Uterus (tissue), 4 donors: ENCODE results near the gene ATP8A2. TPM values are rescaled to one million over a fixed set of nuclear protein-coding genes. Genes with fewer than 3 reads are reported as not detected.

ENCODE experiments used
- DNase-seq, 2 donors: peaks; one replicate each; pipeline ENCODE4 v3.0.0-alpha.2; 2019 to 2020
- H3K27ac ChIP-seq, 2 donors: fragments of 200-600 bp; sonication (generic); 1 replicate in 1 of 2; 2 replicates in 1 of 2; pipeline ENCODE4 v1.5.1; 2016 to 2018
- H3K27me3 ChIP-seq, 2 donors: fragments of 200-600 bp; sonication (generic); one replicate each; pipeline ENCODE4 v1.5.1; 2018 to 2019; ENCODE audit warnings: control low read depth in 1 of 2
- H3K36me3 ChIP-seq, 2 donors: fragments of 200-600 bp; sonication (generic); one replicate each; pipeline ENCODE4 v1.5.1; 2019; ENCODE audit warnings: control low read depth in 1 of 2
- H3K4me1 ChIP-seq, 2 donors: fragments of 200-600 bp; sonication (generic); one replicate each; pipeline ENCODE4 v1.5.1; 2018 to 2019; ENCODE audit warnings: control low read depth in 1 of 2
- H3K4me3 ChIP-seq, 2 donors: fragments of 200-600 bp; sonication (generic); 1 replicate in 1 of 2; 2 replicates in 1 of 2; pipeline ENCODE4 v1.5.1; 2018 to 2019; ENCODE audit warnings: mild to moderate bottlenecking in 1 of 2
- H3K9me3 ChIP-seq, 2 donors: fragments of 200-600 bp; sonication (generic); one replicate each; pipeline ENCODE4 v1.5.1; 2019; ENCODE audit warnings: control low read depth in 1 of 2
- POLR2A ChIP-seq, 2 donors: fragments of 450-650 bp; IDR thresholded peaks; one replicate each; pipeline ENCODE4 v1.6.1; 2016; ENCODE audit warnings: antibody characterized with exemption in 2 of 2, mild to moderate bottlenecking in 1 of 2, moderate library complexity in 1 of 2
- intact Hi-C: fragments of 100-400 bp; cut with DNase I; formaldehyde crosslinking; loops from one replicate; pipeline ENCODE4 v1.15.1; 2023; ENCODE audit warnings: low total_unique reads
- total RNA-seq, 4 donors: library from RNA; depleted of rRNA in 3 of 4; stranded (reverse); fragments of >200 nt in 3 of 4; gene quantifications; one replicate each; pipeline versions ENCODE4 v1.1.0 to v1.2.4, GENCODE V29; 2014 to 2023
- TF ChIP-seq, protein P1 (sequence below), 4 experiments: fragments of 200-600 bp in 2 of 4; fragments of 450-650 bp in 2 of 4; sonication (generic) in 2 of 4; IDR thresholded peaks; one replicate each; pipeline ENCODE4 v1.5.1; 2016 to 2019; ENCODE audit warnings: antibody characterized with exemption in 4 of 4, mild to moderate bottlenecking in 2 of 4, moderate library complexity in 1 of 4
- donor health status: DM: yes; HTN: yes; CAD: no.

The ATP8A2 gene
- total RNA-seq, 4 donors from 2014 or later, result 0.64 to 21.4 TPM; not detected in 2

DNA sequence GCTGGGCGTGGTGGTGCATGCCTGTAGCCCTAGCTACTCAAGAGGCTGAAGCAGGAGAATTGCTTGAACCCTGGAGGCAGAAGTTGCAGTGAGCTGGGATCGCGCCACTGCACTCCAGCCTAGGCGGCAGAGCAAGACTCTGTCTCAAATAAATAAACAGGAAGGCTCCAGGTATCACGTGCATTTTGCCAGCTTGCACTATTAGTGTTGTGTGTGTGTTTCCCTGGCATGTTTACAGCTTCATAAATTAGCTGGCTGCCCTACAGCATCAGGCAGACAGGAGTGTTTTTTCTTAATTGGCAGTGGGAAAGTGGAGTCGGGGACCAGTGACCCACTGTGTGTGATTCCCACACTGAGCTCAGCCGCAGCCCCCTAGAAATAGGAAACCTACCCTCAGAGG lies 647.5 kb downstream of the ATP8A2 start:
- Histone ChIP-seq H3K4me3 (no peak overlapping the region), H3K27ac (no peak overlapping the region), H3K27me3 (no peaks in the 10 kb centered on the region), H3K4me1 (no peaks in the 10 kb centered on the region), H3K9me3 (no peaks in the 10 kb centered on the region), H3K36me3 (no peaks in the 10 kb centered on the region)
- no peak for DNase-seq
- intact Hi-C loops, result no loop called here
- no peak for TF ChIP-seq POLR2A (IDR thresholded peaks at IDR 0.05)
- TF ChIP-seq, protein P1, sequence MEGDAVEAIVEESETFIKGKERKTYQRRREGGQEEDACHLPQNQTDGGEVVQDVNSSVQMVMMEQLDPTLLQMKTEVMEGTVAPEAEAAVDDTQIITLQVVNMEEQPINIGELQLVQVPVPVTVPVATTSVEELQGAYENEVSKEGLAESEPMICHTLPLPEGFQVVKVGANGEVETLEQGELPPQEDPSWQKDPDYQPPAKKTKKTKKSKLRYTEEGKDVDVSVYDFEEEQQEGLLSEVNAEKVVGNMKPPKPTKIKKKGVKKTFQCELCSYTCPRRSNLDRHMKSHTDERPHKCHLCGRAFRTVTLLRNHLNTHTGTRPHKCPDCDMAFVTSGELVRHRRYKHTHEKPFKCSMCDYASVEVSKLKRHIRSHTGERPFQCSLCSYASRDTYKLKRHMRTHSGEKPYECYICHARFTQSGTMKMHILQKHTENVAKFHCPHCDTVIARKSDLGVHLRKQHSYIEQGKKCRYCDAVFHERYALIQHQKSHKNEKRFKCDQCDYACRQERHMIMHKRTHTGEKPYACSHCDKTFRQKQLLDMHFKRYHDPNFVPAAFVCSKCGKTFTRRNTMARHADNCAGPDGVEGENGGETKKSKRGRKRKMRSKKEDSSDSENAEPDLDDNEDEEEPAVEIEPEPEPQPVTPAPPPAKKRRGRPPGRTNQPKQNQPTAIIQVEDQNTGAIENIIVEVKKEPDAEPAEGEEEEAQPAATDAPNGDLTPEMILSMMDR (IDR thresholded peaks at IDR 0.05), result no peak

DNA sequence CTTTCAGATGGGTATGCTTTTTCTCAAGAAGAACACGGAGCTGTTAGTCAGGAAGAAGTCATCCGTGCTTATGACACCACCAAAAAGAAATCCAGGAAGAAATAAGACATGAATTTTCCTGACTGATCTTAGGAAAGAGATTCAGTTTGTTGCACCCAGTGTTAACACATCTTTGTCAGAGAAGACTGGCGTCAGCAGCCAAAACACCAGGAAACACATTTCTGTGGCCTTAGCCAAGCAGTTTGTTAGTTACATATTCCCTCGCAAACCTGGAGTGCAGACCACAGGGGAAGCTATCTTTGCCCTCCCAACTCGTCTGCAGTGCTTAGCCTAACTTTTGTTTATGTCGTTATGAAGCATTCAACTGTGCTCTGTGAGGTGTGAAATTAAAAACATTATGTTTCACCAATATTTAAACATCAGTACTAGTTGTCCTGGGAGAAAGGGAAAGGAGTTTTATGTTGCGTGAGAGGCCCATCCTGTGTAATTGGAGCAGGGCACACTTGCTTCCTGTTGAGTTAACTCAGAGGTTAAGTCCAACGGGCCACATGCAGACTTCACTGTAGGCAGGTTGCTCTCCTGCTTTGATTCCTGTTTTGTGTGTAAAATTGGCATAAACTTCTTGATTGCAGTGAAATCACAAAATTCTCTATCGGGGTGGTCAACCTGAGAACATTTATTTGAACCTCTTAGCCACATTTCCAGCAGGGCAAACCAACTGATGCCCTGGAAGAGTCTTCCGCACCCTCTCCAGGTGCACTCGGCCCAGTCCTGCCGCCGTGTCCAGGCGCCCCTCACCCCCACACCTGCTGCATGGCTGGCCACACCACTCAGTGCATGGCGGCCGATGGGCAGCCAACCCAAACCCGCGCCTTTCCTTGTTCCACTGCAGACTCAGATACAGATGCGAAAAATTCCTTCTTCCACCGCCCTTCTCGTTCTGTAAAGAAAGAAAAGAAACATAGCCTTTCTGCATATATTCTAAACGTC lies 648.4 kb downstream of the ATP8A2 start:
- DNase-seq, result no peak
- TF ChIP-seq, protein P1 (IDR thresholded peaks at IDR 0.05), result no peak
- TF ChIP-seq POLR2A (IDR thresholded peaks at IDR 0.05), result no peak
- intact Hi-C loops, result no loop called here
- no peak overlapping the region for H3K4me3 ChIP-seq
- H3K9me3 ChIP-seq, result no peaks in the 10 kb centered on the region
- no peaks in the 10 kb centered on the region for H3K4me1 ChIP-seq
- H3K36me3 ChIP-seq, result no peaks in the 10 kb centered on the region
- H3K27ac ChIP-seq, result no peak overlapping the region
- H3K27me3 ChIP-seq, result no peaks in the 10 kb centered on the region

DNA sequence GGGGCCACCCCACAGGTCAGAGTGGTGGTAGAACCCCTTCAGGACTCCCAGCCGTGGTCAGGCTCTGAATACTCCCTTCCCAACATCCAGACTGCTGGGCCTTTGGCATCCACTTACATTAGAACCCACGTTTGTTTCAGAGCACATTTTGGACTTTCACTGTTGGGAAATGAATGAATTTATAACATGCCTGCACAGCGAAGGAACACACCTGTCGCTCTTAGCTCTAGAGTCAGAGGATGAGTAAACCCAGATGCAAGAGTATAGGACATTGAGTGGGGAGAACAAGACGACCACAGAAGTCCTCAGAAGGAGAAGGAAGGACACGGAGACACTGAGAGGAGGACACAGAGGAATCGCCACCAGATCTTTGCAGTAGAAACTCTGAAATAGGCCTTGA lies 649.1 kb downstream of the ATP8A2 start:
- no peak overlapping the region for H3K4me3 ChIP-seq
- intact Hi-C loops, result no loop called here
- no peak for TF ChIP-seq POLR2A (IDR thresholded peaks at IDR 0.05)
- TF ChIP-seq, protein P1 (IDR thresholded peaks at IDR 0.05), result no peak
- DNase-seq, result no peak
- no peaks in the 10 kb centered on the region for H3K27me3 ChIP-seq
- H3K9me3 ChIP-seq, result no peaks in the 10 kb centered on the region
- no peak overlapping the region for H3K27ac ChIP-seq
- H3K4me1 ChIP-seq, result no peaks in the 10 kb centered on the region
- H3K36me3 ChIP-seq, result no peaks in the 10 kb centered on the region

DNA sequence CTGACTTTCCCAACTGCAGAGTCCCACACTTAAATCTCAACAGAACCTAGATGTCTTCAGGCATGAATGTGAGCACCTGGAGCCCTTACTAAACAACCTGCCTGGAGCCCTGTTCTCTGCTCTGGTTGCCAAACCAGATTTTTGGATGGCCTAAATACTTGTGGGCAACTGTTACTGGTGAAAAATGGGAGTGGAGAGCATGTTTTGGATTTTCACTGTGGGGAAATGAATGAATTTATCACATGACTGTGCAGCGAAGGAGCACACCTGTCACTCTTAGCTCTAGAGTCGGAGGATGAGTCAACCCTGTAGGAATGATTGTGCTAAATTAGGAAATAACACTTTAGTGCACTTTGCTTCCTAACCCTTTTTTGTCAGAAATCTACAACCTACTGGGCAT lies 649.7 kb downstream of the ATP8A2 start:
- intact Hi-C loops, result no loop called here

DNA sequence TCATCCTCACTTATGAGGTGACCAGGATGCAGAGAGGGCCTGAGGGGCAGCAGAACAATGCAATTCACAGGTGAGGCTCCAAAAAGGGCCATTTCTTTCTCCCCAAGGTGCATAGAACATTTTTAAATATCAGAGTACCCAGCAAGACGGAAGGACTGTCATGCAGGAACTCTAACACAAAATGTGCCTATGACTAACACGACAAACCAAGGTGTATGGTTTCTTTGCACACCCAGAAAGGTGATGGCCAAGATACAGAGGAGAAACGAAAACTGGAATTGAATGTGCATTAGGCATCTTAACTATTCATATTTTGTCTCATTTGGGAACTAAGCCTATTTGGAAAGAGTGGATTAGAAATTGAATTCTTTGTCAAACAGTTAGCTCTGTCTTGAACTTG lies 650.2 kb downstream of the ATP8A2 start:
- no peak for DNase-seq
- Histone ChIP-seq H3K4me1 (no peaks in the 10 kb centered on the region), H3K27ac (no peak overlapping the region), H3K9me3 (no peaks in the 10 kb centered on the region), H3K27me3 (no peaks in the 10 kb centered on the region), H3K36me3 (no peaks in the 10 kb centered on the region), H3K4me3 (no peak overlapping the region)
- intact Hi-C loops, result no loop called here
- TF ChIP-seq POLR2A (IDR thresholded peaks at IDR 0.05), result no peak
- TF ChIP-seq, protein P1 (IDR thresholded peaks at IDR 0.05), result no peak

More for the DNA sequence above, 649.7 kb downstream of the ATP8A2 start:
- H3K4me1 ChIP-seq, result no peaks in the 10 kb centered on the region
- no peak for DNase-seq
- H3K4me3 ChIP-seq, result no peak overlapping the region
- no peaks in the 10 kb centered on the region for H3K27me3 ChIP-seq
- H3K27ac ChIP-seq, result no peak overlapping the region
- H3K9me3 ChIP-seq, result no peaks in the 10 kb centered on the region
- no peaks in the 10 kb centered on the region for H3K36me3 ChIP-seq
- TF ChIP-seq, protein P1 (IDR thresholded peaks at IDR 0.05), result no peak
- no peak for TF ChIP-seq POLR2A (IDR thresholded peaks at IDR 0.05)
